Lung (tissue), 12 donors: ENCODE measurements around the gene CLDN12. TPM values are rescaled to one million over a fixed set of nuclear protein-coding genes. Genes with fewer than 3 reads are reported as not detected.

Experiments used
- ATAC-seq: fragments of 200-7000 bp; cut with Tn5 transposase; one replicate; pipeline ENCODE4 v1.9.1; 2020; ENCODE audit warnings: moderate number of reproducible peaks; ENCODE audit not compliant: insufficient read depth, low FRiP score
- DNase-seq, 3 donors: peaks; one replicate each; pipeline ENCODE4 v3.0.0-alpha.2; 2013 to 2017
- H3K27ac ChIP-seq, 2 donors: one replicate each; pipeline ENCODE4 v1.5.1; 2013; ENCODE audit warnings: mild to moderate bottlenecking in 2 of 2, moderate library complexity in 2 of 2, control low read depth in 1 of 2, inconsistent platforms in 1 of 2, low read depth in 1 of 2, low read length in 1 of 2
- H3K27me3 ChIP-seq, 3 donors: one replicate each; pipeline ENCODE4 v1.5.1; 2013; ENCODE audit warnings: low read length in 2 of 3; ENCODE audit not compliant: control insufficient read depth in 3 of 3, insufficient read depth in 3 of 3
- H3K36me3 ChIP-seq, 4 donors: one replicate each; pipeline ENCODE4 v1.5.1; 2013; ENCODE audit warnings: low read length in 4 of 4, mild to moderate bottlenecking in 1 of 4, moderate library complexity in 1 of 4; ENCODE audit not compliant: control insufficient read depth in 4 of 4, insufficient read depth in 4 of 4
- H3K4me1 ChIP-seq, 5 donors: one replicate each; pipeline ENCODE4 v1.5.1; 2013; ENCODE audit warnings: low read length in 5 of 5, mild to moderate bottlenecking in 2 of 5, moderate library complexity in 1 of 5; ENCODE audit not compliant: control insufficient read depth in 5 of 5, insufficient read depth in 5 of 5
- H3K4me3 ChIP-seq: one replicate; pipeline ENCODE4 v1.5.1; 2013; ENCODE audit warnings: mild to moderate bottlenecking, control low read depth, moderate library complexity
- H3K9ac ChIP-seq, 2 donors: one replicate each; pipeline ENCODE4 v1.5.1; 2013; ENCODE audit warnings: low read length in 2 of 2, control low read depth in 1 of 2; ENCODE audit not compliant: insufficient read depth in 1 of 2
- H3K9me3 ChIP-seq, 4 donors: one replicate each; pipeline ENCODE4 v1.5.1; 2013; ENCODE audit warnings: low read length in 3 of 4, mild to moderate bottlenecking in 1 of 4, moderate library complexity in 1 of 4; ENCODE audit not compliant: control insufficient read depth in 4 of 4, insufficient read depth in 3 of 4
- CTCF ChIP-seq: IDR thresholded peaks from 2 replicates; pipeline ENCODE4 v1.5.1; 2012; ENCODE audit warnings: mild to moderate bottlenecking; ENCODE audit errors: control extremely low read depth, extremely low read depth
- WGBS, 2 donors: extraction: QIAGEN DNeasy Blood & Tissue Kit; methylation state at CpG; one replicate each; pipeline ENCODE4 v1.1.7; 2013; 5-methylcytosine and 5-hydroxymethylcytosine counted together
- polyA plus RNA-seq, 2 donors: library from polyadenylated mRNA; stranded (reverse); fragments of 200-250 nt; gene quantifications; one replicate each; pipeline ENCODE4 v1.2.1, GENCODE V29; 2013
- total RNA-seq, 2 donors: library from RNA; depleted of rRNA in 1 of 2; stranded (reverse); fragments of >200 nt in 1 of 2; gene quantifications; one replicate each; pipeline ENCODE4 v1.2.1, GENCODE V29; 2014 to 2021
- donor health status: control.
- donor health status: control.
- donor health status: Bipolar disorder and iron deficiency.
- donor health status: healthy.
- donor health status: DM: yes; HTN: yes; CAD: no.

Gene CLDN12
- total and polyA plus RNA-seq, 4 donors: 15.3 to 40.2 (median 30.0) TPM

- no peak for ATAC-seq
- peaks cover 6 to 33% (median 11%) of the 10 kb centered on the region in 4 donors for H3K36me3 ChIP-seq
- no peaks in the 10 kb centered on the region for H3K27me3 ChIP-seq
- H3K27ac ChIP-seq: no peak overlapping the region
- no peak for TF ChIP-seq CTCF
- no peaks in the 10 kb centered on the region for H3K4me1 ChIP-seq
- no peak overlapping the region for H3K9ac ChIP-seq
- no peak overlapping the region for H3K4me3 ChIP-seq
- no peak for DNase-seq
- no peaks in the 10 kb centered on the region for H3K9me3 ChIP-seq
These were observed 18.8 kb upstream of the CLDN12 start for GRCh38 chr7:90384433-90384832.

GRCh38 chr7:90387470-90388240 is 15.6 kb upstream of the CLDN12 start:
- Histone ChIP-seq H3K9ac (no peak overlapping the region), H3K4me3 (no peak overlapping the region), H3K36me3 (peaks cover 0 to 16% (median 5%) of the 10 kb centered on the region in 4 donors), H3K4me1 (no peaks in the 10 kb centered on the region), H3K9me3 (no peaks in the 10 kb centered on the region), H3K27ac (no peak overlapping the region), H3K27me3 (no peaks in the 10 kb centered on the region)
- ATAC-seq (no peak), DNase-seq (no peak)
- no peak for TF ChIP-seq CTCF
- 93 to 97% methylated on average over 2 of the region's 2 CpGs for WGBS, 2 donors

GRCh38 chr7:90390926-90391325 is 12.3 kb upstream of the CLDN12 start:
- Histone ChIP-seq H3K27me3 (no peaks in the 10 kb centered on the region), H3K27ac (no peak overlapping the region), H3K4me1 (no peaks in the 10 kb centered on the region), H3K4me3 (no peak overlapping the region), H3K36me3 (peaks cover 0 to 2% (median 0%) of the 10 kb centered on the region in 4 donors), H3K9ac (no peak overlapping the region), H3K9me3 (no peaks in the 10 kb centered on the region)
- no peak for ATAC-seq
- DNase-seq: no peak
- no peak for TF ChIP-seq CTCF

- ATAC-seq (no peak), DNase-seq (no peak)
- H3K27ac ChIP-seq: no peak overlapping the region
- no peaks in the 10 kb centered on the region for H3K27me3 ChIP-seq
- peaks cover 0 to 1% (median 0%) of the 10 kb centered on the region in 4 donors for H3K36me3 ChIP-seq
- H3K9ac ChIP-seq: no peak overlapping the region
- no peaks in the 10 kb centered on the region for H3K9me3 ChIP-seq
- no peaks in the 10 kb centered on the region for H3K4me1 ChIP-seq
- 88 to 89% methylated on average over 5 of the region's 5 CpGs for WGBS, 2 donors
- TF ChIP-seq CTCF: no peak
- H3K4me3 ChIP-seq: no peak overlapping the region
These were observed 11.8 kb upstream of the CLDN12 start for GRCh38 chr7:90391488-90391887.
